Upper lobe of left lung (tissue), 4 donors: ENCODE data around the gene PSMD1.

ENCODE experiments used
- CTCF ChIP-seq, 6 experiments: fragments of 450-650 bp in 4 of 6; fragments of 200-600 bp in 2 of 6; sonication (generic) in 2 of 6; IDR thresholded peaks; one replicate each; pipeline ENCODE4 v1.5.1; 2016 to 2019; ENCODE audit warnings: antibody characterized with exemption in 6 of 6
- POLR2A ChIP-seq, 4 donors: fragments of 450-650 bp; IDR thresholded peaks; one replicate each; pipeline ENCODE4 v1.5.1; 2016 to 2017; ENCODE audit warnings: antibody characterized with exemption in 4 of 4, mild to moderate bottlenecking in 2 of 4

GRCh38 chr2:231160701-231161100 is 104.0 kb downstream of the PSMD1 start:
- no peak for TF ChIP-seq CTCF (IDR thresholded peaks at IDR 0.05)
- TF ChIP-seq POLR2A (IDR thresholded peaks at IDR 0.05): no peak
